ENCODE data around the gene L2HGDH. TPM values are rescaled to one million over a fixed set of nuclear protein-coding genes. Genes with fewer than 3 reads are reported as not detected.
A peak's percentile ranks its signal among the peaks of the same experiment; 100 is the strongest.

The L2HGDH gene
- total RNA-seq, 3 donors from 2014 or later (not counting 1 experiment from before 2014, with no cell fraction given) = 4.2 to 5.6 (median 5.4) TPM

GRCh38 chr14:50215416-50215815 lies 96.6 kb downstream of the L2HGDH start:
- Mint-ChIP-seq H3K9me3 (no peaks in the 10 kb centered on the region), H3K27ac (no peak overlapping the region), H3K27me3 (ENCODE audit: low read depth in 2 of 2) (no peaks in the 10 kb centered on the region), H3K4me1 (peaks cover 38 to 42% of the 10 kb centered on the region in 2 donors), H3K36me3 (no peaks in the 10 kb centered on the region), H3K4me3 (no peak overlapping the region)
- no peaks in the 10 kb centered on the region for H3K9me3 ChIP-seq (ENCODE audit: control insufficient read depth, insufficient read depth, low read length)
- H3K4me3 ChIP-seq (ENCODE audit: low read length) = no peak overlapping the region
- no peaks in the 10 kb centered on the region for H3K27me3 ChIP-seq (ENCODE audit: control insufficient read depth, insufficient read depth, low read length)
- ATAC-seq (no peak), DNase-seq (no peak)
- no peak overlapping the region for H3K27ac ChIP-seq (ENCODE audit: low read length)
- intact Hi-C loops (cut with micrococcal nuclease) = no loop called here
- H3K4me1 ChIP-seq (ENCODE audit: control insufficient read depth, insufficient read depth, low read length) = no peaks in the 10 kb centered on the region
- WGBS (ENCODE audit: insufficient coverage) = 100% methylated on average over 1 of the region's 2 CpGs
- no peak for TF ChIP-seq CTCF (IDR thresholded peaks at IDR 0.05)
- H3K36me3 ChIP-seq (ENCODE audit: control insufficient read depth, insufficient read depth, low read length) = no peaks in the 10 kb centered on the region

DNA sequence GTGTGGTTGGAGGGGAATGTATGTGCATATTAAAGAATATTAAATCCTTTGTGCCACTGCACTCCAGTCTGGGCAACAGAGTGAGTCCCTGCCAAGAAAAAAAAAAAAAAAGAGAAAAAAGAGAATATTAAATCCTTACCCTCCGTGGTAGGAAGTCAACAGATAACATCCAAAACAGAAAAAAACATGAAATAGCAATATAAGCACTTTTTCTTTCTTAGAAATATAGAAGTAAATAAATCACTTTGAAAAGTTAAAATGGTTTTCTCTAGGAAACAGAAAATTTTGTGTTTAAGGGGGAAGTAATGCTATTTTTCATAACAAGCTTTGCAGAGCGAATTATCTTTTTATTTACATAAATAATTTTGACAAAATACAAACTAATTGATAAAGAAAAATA lies 98.2 kb downstream of the L2HGDH start:
- no peak for ATAC-seq
- no peaks in the 10 kb centered on the region for H3K9me3 ChIP-seq (ENCODE audit: control insufficient read depth, insufficient read depth, low read length)
- no peak overlapping the region for H3K27ac Mint-ChIP-seq
- H3K27ac ChIP-seq (ENCODE audit: low read length) = no peak overlapping the region
- H3K4me3 Mint-ChIP-seq = no peak overlapping the region
- H3K4me3 ChIP-seq (ENCODE audit: low read length) = no peak overlapping the region
- no CpG with 5 or more reads among the region's 2 CpGs for WGBS (ENCODE audit: insufficient coverage)
- intact Hi-C loops (cut with micrococcal nuclease) = no loop called here
- H3K9me3 Mint-ChIP-seq = no peaks in the 10 kb centered on the region
- DNase-seq = no peak
- no peaks in the 10 kb centered on the region for H3K4me1 ChIP-seq (ENCODE audit: control insufficient read depth, insufficient read depth, low read length)
- TF ChIP-seq CTCF (IDR thresholded peaks at IDR 0.05) = no peak
- H3K36me3 Mint-ChIP-seq = no peaks in the 10 kb centered on the region
- H3K27me3 ChIP-seq (ENCODE audit: control insufficient read depth, insufficient read depth, low read length) = no peaks in the 10 kb centered on the region
- H3K27me3 Mint-ChIP-seq (ENCODE audit: low read depth in 2 of 2) = no peaks in the 10 kb centered on the region
- H3K4me1 Mint-ChIP-seq = peaks cover 38 to 40% of the 10 kb centered on the region in 2 donors
- no peaks in the 10 kb centered on the region for H3K36me3 ChIP-seq (ENCODE audit: control insufficient read depth, insufficient read depth, low read length)

- no peak overlapping the region for H3K4me3 ChIP-seq (ENCODE audit: low read length)
- TF ChIP-seq CTCF (IDR thresholded peaks at IDR 0.05) = no peak
- H3K4me1 ChIP-seq (ENCODE audit: control insufficient read depth, insufficient read depth, low read length) = no peaks in the 10 kb centered on the region
- H3K4me3 Mint-ChIP-seq = no peak overlapping the region
- no peaks in the 10 kb centered on the region for H3K27me3 ChIP-seq (ENCODE audit: control insufficient read depth, insufficient read depth, low read length)
- H3K27ac ChIP-seq (ENCODE audit: low read length) = no peak overlapping the region
- peak overlapping the region; percentile 6 to 42 for H3K27ac Mint-ChIP-seq
- H3K9me3 Mint-ChIP-seq = no peaks in the 10 kb centered on the region
- no peaks in the 10 kb centered on the region for H3K9me3 ChIP-seq (ENCODE audit: control insufficient read depth, insufficient read depth, low read length)
- H3K27me3 Mint-ChIP-seq (ENCODE audit: low read depth in 2 of 2) = no peaks in the 10 kb centered on the region
- 50% methylated on average over 2 of the region's 3 CpGs for WGBS (ENCODE audit: insufficient coverage)
- no peaks in the 10 kb centered on the region for H3K36me3 Mint-ChIP-seq
- ATAC-seq (no peak), DNase-seq (no peak)
- intact Hi-C loops (cut with micrococcal nuclease) = no loop called here
- no peaks in the 10 kb centered on the region for H3K36me3 ChIP-seq (ENCODE audit: control insufficient read depth, insufficient read depth, low read length)
- H3K4me1 Mint-ChIP-seq = peaks cover 32 to 40% of the 10 kb centered on the region in 2 donors
Measured at GRCh38 chr14:50212726-50213125, 99.3 kb downstream of the L2HGDH start.

DNA sequence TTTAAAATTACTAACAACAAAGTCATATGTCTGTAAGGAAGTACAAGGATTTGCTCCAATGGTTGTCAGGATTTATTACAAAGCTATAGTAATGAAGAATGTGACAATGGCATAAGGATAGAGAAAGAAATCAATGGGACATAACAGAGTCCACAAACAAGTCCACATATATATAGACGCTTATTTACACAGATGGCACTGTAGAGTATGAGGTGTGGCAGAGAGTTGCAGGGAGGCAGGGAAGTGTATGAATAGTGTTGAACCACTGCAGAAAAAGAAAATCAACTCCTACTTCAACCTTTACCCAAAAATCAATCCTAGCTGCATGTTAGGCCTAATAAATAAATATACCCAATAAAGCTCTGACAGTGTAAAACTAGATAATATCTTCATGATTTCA lies 102.0 kb downstream of the L2HGDH start:
- no peak overlapping the region for H3K4me3 Mint-ChIP-seq
- H3K36me3 ChIP-seq (ENCODE audit: control insufficient read depth, insufficient read depth, low read length) = no peaks in the 10 kb centered on the region
- peaks cover 30 to 34% of the 10 kb centered on the region in 2 donors for H3K4me1 Mint-ChIP-seq
- no peaks in the 10 kb centered on the region for H3K36me3 Mint-ChIP-seq
- H3K4me3 ChIP-seq (ENCODE audit: low read length) = no peak overlapping the region
- intact Hi-C loops (cut with micrococcal nuclease) = no loop called here
- no peaks in the 10 kb centered on the region for H3K9me3 Mint-ChIP-seq
- no peak for TF ChIP-seq CTCF (IDR thresholded peaks at IDR 0.05)
- DNase-seq (no peak), ATAC-seq (no peak)
- H3K27ac Mint-ChIP-seq = no peak overlapping the region
- H3K27me3 ChIP-seq (ENCODE audit: control insufficient read depth, insufficient read depth, low read length) = no peaks in the 10 kb centered on the region
- no peaks in the 10 kb centered on the region for H3K9me3 ChIP-seq (ENCODE audit: control insufficient read depth, insufficient read depth, low read length)
- H3K4me1 ChIP-seq (ENCODE audit: control insufficient read depth, insufficient read depth, low read length) = no peaks in the 10 kb centered on the region
- H3K27me3 Mint-ChIP-seq (ENCODE audit: low read depth in 2 of 2) = no peaks in the 10 kb centered on the region
- no peak overlapping the region for H3K27ac ChIP-seq (ENCODE audit: low read length)
- no CpG with 5 or more reads among the region's 1 CpG for WGBS (ENCODE audit: insufficient coverage)
